Measurements from ENCODE around the gene BET1. TPM values are rescaled to one million over a fixed set of nuclear protein-coding genes. Genes with fewer than 3 reads are reported as not detected.
A peak's percentile ranks its signal among the peaks of the same experiment; 100 is the strongest.
"Not testable (repeated sequence)": the region's sequence is repeated elsewhere in the genome, so short reads cannot be mapped to it uniquely, and the experiment has no call there.

The BET1 gene, protein sequence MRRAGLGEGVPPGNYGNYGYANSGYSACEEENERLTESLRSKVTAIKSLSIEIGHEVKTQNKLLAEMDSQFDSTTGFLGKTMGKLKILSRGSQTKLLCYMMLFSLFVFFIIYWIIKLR
- 10 to 100 TPM; 17.0 to 19.2 TPM for total RNA-seq
- long read RNA-seq, donor 1, partial matches to known transcripts = 0 of 4 reads
- long read RNA-seq, donor 1, other reads (novel, unspliced or antisense) = 0 of 4 reads
- long read RNA-seq, donor 2, transcript BET1-201 (4 exons, 1,504 nt) = major isoform, 21 of 22 reads
- long read RNA-seq, donor 2, partial matches to known transcripts = 0 of 22 reads
- long read RNA-seq, donor 2, other reads (novel, unspliced or antisense) = 1 of 22 reads

DNA sequence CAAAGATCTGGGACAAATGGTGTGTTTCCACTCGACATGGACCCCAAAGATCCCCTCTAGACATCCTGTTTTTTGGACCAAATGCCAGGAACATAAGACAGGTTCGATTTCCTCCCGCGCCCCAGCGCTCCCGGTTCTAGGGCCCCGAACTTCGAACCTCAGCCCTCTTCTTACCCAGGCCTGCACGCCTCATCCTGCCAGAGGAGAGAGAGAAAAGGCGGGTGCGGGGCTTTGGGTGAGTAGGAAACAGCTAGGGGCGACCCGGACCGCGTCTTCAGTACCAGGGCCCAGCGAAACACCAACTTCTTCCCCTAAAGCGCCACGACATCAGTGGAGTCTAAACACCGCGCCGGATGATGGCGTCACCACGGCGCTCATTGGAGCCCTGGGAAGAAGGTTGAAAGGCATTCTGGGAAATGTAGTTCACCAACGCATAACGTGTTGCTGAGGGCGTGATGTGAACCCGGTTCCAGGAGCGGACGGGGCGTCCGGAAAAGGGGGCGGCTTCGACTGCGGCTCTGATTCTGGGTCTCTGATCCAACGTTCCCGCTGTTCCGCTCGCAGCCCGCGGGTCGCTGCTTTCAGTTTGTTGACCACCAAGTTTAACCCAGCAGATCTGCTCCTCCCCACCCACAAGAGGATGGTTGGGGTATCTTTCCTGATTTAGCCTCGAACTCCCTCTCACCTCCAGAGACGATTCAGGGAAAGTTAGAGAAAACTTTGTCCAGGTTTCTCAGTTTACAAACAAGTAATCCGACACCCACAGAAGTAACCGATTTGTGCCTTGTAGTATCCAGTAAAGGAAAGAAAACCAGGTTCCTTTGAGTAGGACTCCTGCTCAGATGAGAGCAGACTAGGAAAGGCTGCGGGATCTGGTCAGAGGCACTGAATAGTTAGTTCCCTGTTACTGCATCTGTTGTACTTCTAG is at the start of gene BET1:
TSS of gene BET1 (minus strand) at position 332 of the 928 bp plus-strand sequence. CDS start at position 193, 139 bp downstream.
- intact Hi-C loops (cut with DNase I) = loop anchor here in 1 of 2 donors (10.0 kb wide), 1 partner anchor 79 kb away; the partner anchor contains the start of gene GNG11
- peak; percentile 98 for DNase-seq (ENCODE audit: low spot score)

DNA sequence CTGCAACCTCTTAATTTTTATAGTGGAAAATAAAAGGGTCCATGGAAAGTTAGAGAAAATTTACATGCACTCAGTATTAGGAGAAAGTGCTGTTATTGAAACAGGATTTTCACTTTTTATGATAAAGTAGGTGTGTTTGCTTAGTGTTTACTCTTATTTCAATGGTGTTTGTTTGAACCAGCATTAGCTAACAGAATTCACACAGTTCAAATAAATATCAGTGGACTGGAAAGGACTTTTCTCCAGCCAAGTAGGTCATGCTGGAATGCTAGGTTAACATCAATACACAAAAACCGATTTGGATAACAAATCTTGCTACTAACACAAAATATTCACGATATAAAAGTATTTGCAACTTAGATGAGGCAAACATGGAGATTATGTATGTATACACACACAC is 49.4 kb upstream of the BET1 start:
- no peak for DNase-seq (ENCODE audit: low spot score)

DNA sequence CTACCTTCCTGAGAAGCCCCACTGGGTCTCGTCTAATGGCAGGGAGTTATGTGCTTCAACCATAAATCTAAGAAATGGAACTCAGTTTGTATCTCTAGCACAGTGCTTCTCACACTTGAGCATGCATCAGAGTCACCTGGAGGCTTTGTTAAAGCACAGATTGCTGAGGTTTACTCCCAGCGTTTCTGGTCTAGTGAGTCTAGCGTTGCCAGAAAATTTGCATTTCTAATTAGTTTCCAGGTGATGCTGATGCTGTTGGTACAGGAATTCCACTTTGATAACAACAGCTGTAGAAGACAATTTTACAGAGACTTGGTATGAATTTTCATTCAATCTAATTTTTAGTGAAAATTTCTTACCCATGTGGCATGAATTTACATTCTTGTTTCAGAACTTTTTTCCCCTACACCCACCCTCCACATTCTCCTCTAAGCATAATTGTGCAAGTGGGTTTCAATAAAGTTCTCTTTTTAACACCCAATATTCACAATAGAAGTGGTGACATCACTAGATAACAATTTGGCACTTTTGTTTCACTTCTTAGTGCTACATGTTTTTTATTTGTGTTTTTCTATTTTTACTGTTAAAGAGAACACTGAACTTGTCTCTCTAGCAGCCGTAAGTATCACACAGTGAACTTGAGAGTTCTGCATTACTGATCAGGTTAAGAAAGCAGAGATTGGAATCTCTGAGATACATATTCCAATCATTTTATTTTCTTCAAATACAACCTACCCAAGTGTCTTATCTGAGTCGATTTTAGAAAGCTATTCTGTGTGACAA is 48.4 kb upstream of the BET1 start:
- DNase-seq (ENCODE audit: low spot score) = no peak
- intact Hi-C loops (cut with DNase I) = no loop called here

More for the DNA sequence above, 49.4 kb upstream of the BET1 start:
- intact Hi-C loops (cut with DNase I) = no loop called here

DNA sequence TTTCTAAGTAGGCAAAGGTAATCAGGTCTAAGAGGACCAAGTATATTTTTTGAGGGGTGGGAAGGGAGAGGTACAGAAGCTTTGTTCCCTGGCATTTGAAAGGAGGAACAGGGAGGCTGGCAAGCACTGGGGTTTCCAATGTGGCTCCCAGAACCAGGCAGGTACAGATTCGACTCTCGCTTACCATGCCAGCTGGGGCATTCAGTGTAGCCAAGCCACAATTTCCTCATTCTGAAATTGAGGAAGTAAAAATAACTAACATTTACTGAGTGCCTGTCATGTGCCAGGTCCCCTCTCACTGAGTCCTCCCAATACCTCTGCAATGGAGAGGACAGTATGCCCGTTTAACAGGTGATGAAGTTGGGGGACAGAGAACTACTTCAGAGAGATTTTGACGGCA is 45.9 kb upstream of the BET1 start:
- intact Hi-C loops (cut with DNase I) = no loop called here
- DNase-seq (ENCODE audit: low spot score) = no peak

DNA sequence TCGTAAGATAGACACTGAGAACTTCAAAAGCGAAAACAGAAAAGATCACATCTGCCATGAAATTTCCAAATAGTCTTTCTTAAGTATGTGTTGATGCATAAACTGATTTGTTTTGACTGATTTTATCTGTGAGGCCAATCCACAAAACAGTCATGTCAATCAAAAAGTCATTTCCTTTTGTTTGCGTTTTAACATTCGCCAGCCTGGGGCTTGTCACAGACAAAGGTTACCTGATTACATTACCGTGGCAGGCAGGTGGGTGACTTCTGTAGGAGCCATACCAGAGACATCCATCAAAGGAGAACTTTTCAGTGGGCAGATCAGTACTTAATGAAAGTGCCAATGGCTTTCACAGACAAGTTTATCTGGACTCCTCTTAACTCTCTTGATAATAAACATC is 45.5 kb upstream of the BET1 start:
- no peak for DNase-seq (ENCODE audit: low spot score)

DNA sequence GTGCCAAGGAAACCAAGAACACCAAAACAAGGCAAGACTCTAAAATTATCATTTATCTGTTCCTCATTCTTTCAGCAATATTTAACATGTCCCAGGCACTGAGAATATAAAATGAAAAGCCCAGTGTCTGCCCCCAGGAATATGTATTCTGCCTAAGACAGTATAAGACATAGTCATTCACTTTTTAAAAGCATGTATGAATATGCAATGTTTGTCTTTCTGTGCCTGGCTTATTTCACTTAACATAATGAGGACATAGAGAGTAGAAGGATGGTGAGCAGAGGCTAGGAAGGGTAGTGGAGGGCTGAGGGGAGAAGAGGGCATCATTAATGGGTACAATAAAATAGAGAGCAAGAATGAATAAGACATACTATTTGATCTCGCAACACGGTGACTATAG is 44.6 kb upstream of the BET1 start:
- intact Hi-C loops (cut with DNase I) = no loop called here
- DNase-seq (ENCODE audit: low spot score) = no peak

More for the DNA sequence above, 45.5 kb upstream of the BET1 start:
- intact Hi-C loops (cut with DNase I) = no loop called here

DNA sequence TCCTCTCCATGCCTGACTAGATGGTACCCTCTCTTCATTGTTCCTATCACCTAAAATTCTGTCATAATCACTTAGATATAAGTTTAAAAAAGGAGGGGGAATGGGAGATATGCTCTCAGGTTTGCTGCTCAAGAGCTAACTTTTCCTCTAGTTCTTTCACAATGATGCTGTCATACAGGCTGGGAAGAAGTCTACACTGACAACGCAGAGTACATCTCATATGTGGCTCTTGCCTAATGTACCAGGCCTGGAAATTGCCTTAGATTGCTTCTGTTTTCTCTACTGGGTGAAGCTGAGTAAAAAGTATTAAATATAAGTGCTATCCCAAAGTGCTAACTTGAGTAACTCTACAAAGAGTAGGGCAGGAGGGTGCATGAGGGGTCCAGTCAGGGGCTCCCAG is 43.8 kb upstream of the BET1 start:
- no peak for DNase-seq (ENCODE audit: low spot score)
- intact Hi-C loops (cut with DNase I) = no loop called here

DNA sequence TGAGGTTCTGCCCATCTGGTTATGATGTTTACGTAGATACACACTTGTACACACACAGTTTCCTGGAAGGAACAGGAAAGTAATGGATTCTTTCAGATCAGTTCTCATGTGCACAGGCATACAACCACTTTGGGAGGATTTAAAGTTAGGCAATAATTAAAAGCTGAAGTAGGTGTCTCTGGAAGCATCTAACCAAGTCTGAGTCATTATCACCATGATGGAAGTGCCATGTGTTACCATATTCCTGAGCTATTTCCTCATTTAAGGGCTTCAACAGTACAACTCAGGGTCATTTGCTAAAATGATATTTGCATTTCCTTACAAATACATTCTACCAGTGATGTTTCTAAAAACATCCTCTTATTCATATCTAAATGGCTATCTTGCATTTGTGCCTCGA is 41.4 kb upstream of the BET1 start:
- DNase-seq (ENCODE audit: low spot score) = no peak
- intact Hi-C loops (cut with DNase I) = no loop called here

DNA sequence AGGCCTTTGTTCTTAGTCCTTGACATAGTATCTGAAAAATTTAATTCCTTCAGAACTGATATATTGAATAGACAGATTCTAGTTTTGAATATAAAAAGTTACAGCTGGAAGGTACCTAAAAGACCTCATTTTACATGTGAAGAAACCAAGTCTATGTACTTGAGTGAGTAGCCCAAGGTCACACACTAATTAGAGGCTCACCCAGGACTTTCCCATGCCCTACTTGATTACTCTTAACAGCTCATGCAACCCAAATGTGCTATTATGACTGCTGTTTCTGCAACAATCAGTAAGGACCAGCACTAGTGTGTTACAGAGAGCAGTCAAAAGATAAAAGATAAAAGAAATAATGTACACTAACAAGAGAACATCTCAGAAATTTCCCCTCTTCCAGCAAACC is 40.7 kb upstream of the BET1 start:
- DNase-seq (ENCODE audit: low spot score) = no peak
- intact Hi-C loops (cut with DNase I) = loop anchor here in 1 of 2 donors (5.0 kb wide), 1 partner anchor 847 kb away; no protein-coding TSS in a partner anchor

DNA sequence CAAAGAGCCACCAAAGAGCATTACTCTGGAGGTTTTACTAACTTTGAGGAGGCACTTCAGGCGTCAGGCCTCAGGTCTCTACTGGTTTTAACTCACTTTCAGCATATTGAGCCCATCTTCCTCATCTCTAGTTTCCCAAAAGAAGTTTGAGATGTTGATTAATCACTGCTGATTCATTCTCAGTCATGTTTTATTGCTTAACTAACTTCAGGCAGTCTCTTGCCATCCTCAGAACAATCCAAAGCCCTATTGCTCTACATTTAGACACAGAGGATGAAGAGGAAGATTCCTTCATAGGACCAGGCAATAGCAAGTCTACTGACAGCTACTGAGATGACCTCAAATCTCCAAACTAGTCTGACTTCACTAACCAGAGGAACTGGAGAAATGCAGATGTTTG is 39.1 kb upstream of the BET1 start:
- DNase-seq (ENCODE audit: low spot score) = no peak
- intact Hi-C loops (cut with DNase I) = loop anchor here in 1 of 2 donors (5.0 kb wide), 1 partner anchor 849 kb away; no protein-coding TSS in a partner anchor

DNA sequence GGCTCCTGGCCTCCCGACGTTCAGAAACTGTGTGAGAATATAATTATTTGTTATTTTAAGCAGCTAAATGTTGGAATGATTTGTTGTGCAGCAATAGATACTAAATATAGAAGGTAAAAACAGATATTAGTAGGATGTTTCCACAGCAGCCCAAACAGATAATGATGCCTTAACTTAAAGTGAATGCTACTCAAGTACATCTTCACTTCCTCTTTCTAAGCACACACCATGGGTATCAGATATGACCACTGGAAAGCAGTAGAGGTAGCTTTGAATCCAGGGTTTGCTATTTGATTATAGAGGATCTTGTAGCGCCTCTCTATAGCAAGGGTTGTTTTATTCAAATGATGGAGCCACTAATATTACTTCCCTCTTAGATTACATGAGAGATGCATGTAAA is 38.2 kb upstream of the BET1 start:
- DNase-seq (ENCODE audit: low spot score) = no peak
- intact Hi-C loops (cut with DNase I) = loop anchor here in 1 of 2 donors (5.0 kb wide), 1 partner anchor 850 kb away; no protein-coding TSS in a partner anchor

DNA sequence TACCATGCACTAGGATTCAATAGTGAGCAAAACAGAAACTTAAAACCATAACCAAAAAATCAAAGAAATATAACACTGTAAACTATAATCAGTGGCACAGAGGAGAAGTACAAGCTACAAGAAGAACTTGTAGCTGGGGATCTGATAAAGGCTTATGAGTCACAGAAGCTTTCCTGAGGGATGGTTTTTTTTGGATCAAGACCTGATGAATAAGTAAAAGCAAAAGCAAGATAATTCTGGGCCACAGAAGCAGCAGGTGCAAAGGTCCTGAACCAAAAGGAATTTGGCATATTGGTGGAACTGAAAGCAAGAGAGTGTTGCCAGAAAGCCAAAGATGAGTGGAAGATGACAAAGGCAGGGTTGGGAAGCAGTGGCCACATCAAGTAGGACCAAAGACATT is 37.4 kb upstream of the BET1 start:
- no peak for DNase-seq (ENCODE audit: low spot score)
- intact Hi-C loops (cut with DNase I) = loop anchor here in 1 of 2 donors (5.0 kb wide), 1 partner anchor 851 kb away; no protein-coding TSS in a partner anchor

DNA sequence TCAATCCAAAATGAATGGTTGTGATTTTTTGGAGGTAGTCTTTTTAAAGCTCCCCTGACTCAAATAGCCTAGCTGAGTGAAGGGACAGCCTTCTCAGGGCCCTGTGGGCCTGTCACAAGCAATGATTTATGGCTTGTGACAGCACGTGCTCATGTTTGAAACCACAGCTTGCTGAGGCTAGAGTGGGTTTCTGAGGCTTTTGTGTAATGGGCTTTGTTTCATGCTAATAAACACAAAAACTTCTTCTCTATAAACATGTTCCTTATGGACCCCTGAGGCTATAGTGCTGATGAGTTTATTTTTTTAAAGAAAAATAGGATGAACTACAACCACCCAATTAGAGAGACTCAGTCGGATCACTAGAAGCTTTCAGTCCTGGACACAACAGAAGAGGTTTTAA is 36.1 kb upstream of the BET1 start:
- DNase-seq (ENCODE audit: low spot score) = no peak
- intact Hi-C loops (cut with DNase I) = loop anchor here in 1 of 2 donors (5.0 kb wide), 1 partner anchor 852 kb away; no protein-coding TSS in a partner anchor

DNA sequence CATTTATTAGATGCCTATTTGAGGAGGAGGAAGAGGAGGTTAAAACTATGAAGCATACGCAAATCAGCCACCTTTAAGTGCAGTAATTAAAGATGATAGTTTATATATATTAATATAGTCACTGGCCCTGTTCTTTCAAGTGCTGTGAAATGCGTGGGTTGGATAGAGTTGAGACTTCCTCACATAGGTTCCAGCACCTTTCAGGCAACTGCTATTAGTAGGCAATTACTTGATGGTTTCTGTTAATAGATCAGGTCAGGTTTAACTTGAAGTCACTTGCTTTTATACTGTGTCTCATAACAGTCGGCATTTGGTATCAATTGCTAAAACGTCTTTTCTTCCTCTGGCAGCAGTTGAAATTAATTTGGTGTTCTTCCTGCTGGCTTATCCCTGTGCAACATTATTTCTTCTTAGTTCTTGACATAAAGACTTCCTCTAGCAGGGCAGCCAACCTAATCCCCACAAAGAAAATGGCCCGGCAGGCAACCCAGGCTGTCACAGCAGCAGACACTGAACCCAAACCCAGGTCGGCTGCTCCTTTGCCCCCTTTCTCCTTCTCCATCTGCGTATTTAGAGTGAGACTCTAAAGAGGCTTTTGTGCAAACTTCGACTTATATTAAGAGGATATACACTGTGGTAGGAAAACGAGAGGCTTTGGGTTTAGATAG is 35.3 kb upstream of the BET1 start:
- no peak for DNase-seq (ENCODE audit: low spot score)
- intact Hi-C loops (cut with DNase I) = loop anchor here in 1 of 2 donors (5.0 kb wide), 1 partner anchor 853 kb away; no protein-coding TSS in a partner anchor

DNA sequence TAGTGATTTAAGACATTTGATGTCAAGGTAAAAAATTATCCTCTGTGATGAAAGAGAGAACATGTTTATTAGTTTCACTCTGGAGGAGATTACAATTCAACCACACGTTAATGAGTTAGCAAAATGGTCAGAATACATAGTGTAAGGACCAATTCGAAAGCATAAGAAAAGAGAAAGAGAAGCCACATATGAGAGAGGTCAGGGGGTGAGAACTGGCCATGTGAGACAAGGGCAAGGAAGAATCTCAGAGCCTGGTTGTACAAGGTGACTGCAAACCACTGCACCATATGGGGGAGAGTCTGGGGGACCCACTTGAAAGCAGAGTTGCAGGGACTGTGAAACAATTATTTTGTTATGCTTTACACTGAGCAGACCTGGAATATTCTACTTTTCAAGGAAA is 27.7 kb upstream of the BET1 start:
- intact Hi-C loops (cut with DNase I) = no loop called here
- DNase-seq (ENCODE audit: low spot score) = no peak

DNA sequence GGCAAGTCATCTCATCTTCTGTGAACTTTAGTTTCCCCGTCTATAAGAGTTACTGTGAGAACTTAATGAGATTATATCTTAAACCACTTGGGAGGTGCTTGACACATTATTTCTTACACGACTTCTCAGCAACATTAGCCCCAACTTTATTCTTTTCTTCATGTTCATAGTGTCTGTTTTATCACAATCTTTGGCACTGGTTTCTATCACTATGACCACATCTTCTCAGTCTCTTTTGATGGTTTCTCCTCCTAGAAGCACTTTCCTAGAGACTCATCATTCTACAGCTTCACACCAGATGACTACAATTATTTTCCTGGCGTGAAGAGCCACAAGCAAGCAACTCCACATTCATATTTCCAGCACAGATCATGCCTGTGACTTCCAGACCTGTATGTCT is 26.5 kb upstream of the BET1 start:
- DNase-seq (ENCODE audit: low spot score) = no peak
- intact Hi-C loops (cut with DNase I) = no loop called here

DNA sequence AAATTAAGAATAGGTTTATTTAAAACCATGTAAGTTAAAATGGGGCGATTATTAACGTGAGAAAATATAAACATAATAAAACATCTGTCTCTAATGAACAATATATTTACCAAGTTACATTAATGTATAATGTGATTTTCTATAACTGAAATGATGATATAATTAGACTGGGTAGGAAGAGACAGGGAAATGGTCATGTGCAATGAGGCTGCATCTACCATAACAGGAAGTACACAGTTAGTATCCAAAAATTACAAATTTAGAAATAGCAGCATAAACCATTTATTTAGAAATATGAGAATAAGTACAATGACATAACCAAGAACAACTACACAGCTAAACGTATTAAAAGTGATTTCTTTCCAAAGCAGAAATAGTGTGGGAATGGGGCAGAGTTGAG is 25.8 kb upstream of the BET1 start:
- DNase-seq (ENCODE audit: low spot score) = no peak
- intact Hi-C loops (cut with DNase I) = no loop called here

DNA sequence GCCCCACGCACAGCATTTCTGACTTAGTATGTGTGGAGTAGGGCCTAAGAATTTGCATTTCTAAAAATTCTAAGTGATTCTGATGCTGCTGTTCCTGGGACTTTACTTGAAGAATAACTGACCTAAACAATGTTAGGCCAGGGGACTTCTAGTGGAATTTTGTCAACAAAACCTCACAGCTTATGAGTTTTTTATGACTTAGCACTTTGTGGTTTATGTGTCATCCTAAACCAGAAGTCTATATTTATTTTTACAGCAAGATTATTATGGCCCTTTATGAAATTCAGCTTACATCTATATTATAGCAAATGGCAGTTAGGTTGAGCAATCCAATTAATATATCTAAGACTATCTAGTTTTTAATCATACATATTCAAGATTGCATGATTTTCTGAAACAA is 24.6 kb upstream of the BET1 start:
- intact Hi-C loops (cut with DNase I) = no loop called here
- DNase-seq (ENCODE audit: low spot score) = no peak

DNA sequence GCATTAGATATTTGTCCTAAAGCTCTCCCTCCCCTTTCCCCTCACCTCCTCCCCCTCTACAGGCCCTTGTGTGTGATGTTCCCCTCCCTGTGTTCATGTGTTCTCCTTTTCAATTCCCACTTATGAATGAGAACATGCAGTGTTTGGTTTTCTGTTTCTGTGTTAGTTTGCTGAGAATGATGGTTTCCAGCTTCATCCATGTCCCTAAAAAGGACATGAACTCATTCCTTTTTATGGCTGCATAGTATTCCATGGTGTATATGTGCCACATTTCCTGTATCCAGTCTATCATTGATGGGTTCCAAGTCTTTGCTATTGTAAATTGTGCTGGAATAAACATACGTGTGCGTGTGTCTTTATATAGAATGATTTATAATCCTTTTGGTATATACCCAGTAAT is 22.5 kb upstream of the BET1 start:
- DNase-seq (ENCODE audit: low spot score); intact Hi-C loops (cut with DNase I): not testable (repeated sequence)
